GM20431 (cell line): ENCODE results near the gene GPA33.

ENCODE experiments used
- in situ Hi-C: fragments of 300-500 bp; cut with MseI, MboI; formaldehyde crosslinking; loops from one replicate; pipeline ENCODE4 v1.15.0; 2020; ENCODE audit warnings: low sequenced_read_pairs; ENCODE audit not compliant: unreplicated experiment

GPA33 gene

GRCh38 chr1:167011560-167012191 is 78.5 kb downstream of the GPA33 start:
- in situ Hi-C loops, result no loop called here

- in situ Hi-C loops, result no loop called here
Measured at GRCh38 chr1:167003711-167004110, 86.5 kb downstream of the GPA33 start.
